GM19099 (cell line): ENCODE results near the gene ZNF780A.

ENCODE experiments used
- POLR2A ChIP-seq: IDR thresholded peaks from 3 replicates; pipeline ENCODE4 v1.6.1; 2011; ENCODE audit warnings: low read depth; ENCODE audit not compliant: insufficient read length; ENCODE audit errors: extremely low read depth

ZNF780A gene

DNA sequence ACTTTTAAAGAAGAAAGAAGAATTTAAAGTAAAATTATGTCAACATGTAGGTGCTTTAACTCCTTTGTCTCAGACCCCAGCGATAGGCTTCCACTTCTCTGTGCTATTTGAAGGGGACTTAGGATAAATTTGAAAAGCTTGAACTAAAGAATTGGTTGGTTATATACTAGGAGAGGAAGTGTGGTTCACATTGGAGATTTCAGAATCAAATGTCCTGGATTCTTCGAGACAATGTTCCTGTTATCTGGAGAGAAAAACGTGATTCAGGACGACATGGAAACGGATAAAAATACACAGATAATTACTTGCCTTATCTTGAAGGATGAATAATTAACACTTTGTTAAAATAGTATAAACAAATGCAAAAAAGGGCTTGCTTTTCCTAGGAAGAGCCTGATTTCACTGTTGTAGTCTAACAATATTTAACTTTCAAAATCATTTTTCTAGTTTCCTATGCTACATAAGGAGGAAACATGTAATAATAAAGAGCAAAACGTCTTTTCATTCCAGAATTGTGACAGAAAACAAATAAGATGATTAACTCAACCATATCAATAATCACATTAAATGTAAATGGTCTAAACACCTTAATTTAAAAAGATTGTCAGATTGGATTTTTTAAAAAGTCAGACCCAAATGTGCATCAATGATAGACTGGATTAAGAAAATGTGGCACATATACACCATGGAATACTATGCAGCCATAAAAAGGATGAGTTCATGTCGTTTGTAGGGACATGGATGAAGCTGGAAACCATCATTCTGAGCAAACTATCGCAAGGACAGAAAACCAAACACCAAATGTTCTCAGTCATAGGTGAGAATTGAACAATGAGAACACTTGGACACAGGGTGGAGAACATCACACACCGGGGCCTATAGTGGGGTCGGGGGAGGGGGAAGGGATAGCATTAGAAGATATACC lies 724 bp upstream of the ZNF780A start:
- TF ChIP-seq POLR2A, result no peak

DNA sequence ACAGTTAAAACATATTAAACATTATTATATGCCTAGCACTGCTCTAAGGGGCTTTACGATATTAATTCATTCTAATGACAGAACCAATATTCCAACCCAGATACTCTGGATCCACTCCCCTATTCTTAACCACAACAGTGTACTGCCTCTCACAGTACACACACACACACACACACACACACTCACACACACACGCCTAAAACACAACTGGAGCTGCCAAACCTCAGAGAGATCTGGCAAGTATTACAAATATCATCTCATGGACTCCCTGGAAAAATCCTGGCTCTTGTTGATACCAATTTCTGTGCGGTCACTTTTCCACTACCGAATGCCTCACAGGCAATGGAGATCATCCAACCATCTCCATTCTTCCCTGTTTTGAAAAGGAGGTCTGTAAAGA lies 1.3 kb downstream of the ZNF780A start:
- no peak for TF ChIP-seq POLR2A

- no peak for TF ChIP-seq POLR2A
Measured at GRCh38 chr19:40088299-40089047, 2.3 kb downstream of the ZNF780A start.

- TF ChIP-seq POLR2A, result no peak
Measured at GRCh38 chr19:40084948-40085347, 5.8 kb downstream of the ZNF780A start.

DNA sequence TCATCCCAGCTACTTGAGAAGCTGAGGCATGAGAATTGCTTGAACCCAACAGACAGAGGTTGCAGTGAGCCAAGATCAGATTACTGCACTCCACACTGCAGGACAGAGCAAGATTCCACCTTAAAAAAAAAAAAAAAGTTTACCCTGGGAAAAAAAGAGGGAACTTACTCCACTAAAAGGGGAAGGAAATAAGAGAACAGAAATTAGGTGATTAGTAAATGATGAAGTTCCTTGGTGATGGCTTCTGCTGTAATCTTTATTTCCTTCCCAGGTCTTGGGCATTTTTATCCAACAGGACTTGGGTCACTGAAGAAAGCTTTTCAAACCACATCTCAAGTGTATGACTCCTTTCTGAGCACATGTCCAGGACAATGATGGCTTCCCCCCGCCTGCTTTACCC lies 9.3 kb downstream of the ZNF780A start:
- TF ChIP-seq POLR2A, result no peak

DNA sequence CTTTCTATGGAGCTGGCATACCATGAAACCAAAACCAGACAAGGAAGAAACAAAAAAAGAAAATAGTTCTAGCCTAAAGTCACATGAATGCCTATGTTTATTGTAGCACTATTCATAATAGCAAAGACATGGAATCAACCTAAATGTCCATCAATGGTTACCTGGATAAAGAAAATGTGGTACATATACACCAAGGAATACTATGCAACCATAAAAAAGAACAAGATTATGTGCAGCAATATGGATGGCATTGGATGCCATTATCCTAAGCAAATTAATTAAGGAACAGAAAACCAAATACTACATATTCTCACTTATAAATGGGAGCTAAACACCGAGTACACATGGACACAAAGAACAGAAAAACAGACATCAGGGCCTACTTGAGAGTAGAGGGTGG lies 10.5 kb downstream of the ZNF780A start:
- no peak for TF ChIP-seq POLR2A

DNA sequence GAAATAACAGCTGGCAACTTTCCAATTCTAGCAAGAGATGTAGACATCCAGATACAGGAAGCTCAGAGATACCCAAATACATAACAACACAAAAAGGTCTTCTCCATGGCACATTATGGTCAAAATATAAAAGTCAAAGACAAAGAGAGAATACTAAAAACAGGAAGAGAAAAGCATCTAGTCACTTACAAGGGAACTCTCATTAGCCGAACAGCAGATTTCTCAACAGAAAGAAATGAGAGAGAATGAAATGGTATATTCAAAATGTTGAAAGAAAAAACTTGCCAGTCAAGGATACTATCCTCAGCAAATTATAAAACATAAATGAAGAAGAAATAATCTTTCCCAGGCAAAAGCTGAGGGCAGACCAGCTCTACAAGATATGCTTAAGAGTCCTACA lies 12.4 kb downstream of the ZNF780A start:
- no peak for TF ChIP-seq POLR2A

DNA sequence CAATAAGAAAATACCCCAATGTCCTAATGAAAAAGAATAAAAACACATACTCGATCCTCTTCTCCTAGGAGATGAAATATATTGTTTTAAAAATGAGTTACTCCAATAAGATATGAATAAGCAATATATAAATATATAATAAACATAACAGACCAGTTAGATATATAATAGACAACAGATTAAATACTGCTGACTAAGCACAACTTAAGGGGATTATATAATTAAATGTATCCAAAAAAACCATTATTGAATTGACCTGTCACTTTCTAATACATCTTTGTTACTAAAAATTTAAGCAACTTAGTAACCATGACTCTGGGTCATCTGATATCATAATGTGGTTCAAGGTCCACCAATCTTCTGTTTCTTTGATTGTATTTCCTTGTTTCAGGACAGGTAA lies 20.7 kb downstream of the ZNF780A start:
- no peak for TF ChIP-seq POLR2A

- TF ChIP-seq POLR2A, result no peak
Measured at GRCh38 chr19:40059624-40060023, 31.1 kb downstream of the ZNF780A start.

DNA sequence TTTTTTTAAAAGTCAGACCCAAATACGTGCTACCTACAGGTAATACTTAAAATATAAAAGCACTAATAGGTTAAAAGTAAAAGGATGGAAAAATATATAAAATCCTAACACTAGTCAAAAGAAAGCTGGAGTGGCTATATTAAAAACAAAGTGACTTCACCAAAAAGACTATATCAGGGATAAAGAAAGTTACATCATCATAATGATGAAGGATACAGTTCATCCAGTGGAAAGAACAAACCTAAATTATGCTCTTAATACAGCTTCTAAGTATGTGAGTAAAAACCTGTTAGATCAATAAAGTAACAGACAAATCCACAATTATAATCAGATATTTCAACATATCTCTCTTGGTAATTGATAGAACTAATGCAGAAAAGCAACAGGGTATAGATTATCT lies 33.6 kb downstream of the ZNF780A start:
- TF ChIP-seq POLR2A, result no peak

DNA sequence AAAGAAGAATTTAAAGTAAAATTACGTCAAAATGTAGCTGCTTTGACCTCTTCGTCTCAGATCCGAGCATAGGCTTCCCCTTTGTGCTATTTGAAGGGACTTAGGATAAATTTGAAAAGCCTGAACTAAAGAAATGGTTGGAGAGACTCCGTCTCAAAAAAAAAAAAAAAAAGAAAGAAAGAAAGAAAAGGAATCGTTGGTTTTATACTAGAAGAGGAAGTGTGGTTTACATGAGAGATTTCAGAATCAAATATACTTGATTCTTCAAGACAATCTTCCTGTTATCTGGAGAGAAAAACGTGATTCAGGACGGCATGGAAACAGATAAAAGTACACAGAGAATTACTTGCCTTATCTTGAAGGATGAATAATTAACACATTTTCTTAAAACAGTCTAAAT lies 34.2 kb downstream of the ZNF780A start:
- TF ChIP-seq POLR2A, result no peak

DNA sequence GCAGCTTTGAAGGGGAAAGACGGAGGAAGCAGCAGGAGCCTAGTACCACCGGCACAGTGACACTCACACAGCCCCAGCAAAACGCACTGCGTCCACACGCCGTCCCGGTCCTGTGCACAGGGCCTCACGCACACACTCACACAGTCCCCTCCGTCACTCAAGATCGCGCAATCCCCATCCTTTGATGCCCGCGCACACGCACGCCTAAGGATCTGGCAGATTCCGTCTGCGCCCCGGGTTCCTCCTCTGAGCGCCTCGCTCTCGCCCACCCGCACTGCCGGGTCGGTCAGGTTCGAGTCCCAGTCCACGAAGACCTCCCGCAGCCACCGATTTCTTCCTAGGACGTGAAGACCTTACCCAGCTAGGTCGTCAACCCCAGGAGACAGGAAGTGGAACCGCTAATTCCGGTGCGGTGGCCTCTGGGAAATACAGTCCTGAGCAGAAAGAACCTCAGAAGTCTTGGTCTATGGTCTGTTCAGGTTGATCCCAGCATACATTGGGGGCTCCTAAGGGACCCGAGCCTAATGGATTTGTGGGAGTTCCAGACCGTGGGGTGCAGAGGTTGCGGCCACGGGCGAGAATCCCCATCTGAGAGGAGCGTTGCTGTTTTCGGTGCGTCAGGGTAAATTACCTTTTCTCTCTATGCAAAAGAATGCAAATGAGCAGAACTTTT lies 34.8 kb downstream of the ZNF780A start, which contains the start of gene ZNF780B:
ZNF780B (minus strand) TSS at position 400 of the 673 bp plus-strand sequence. CDS start 5,899 bp downstream, outside the sequence.
- TF ChIP-seq POLR2A, result peak; percentile 72

- no peak for TF ChIP-seq POLR2A
Measured at GRCh38 chr19:40055049-40055448, 35.7 kb downstream of the ZNF780A start.

DNA sequence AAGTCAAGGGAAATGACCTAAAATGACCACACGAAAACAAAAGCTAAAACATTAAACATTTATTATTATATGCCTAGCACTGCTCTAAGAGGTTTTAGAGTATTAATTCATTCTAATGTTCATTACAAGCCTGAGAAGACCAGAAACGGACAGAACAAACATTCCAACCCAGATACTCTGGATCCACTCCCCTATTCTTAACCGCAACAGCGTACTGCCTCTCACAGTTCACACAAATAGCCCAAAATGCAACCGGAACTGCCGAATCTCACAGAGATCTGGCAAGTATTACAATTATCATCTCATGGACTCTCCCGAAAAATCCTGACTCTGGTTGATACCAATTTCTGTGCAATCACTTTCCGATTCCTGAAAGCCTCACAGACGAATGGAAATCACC lies 36.1 kb downstream of the ZNF780A start:
- TF ChIP-seq POLR2A, result no peak

DNA sequence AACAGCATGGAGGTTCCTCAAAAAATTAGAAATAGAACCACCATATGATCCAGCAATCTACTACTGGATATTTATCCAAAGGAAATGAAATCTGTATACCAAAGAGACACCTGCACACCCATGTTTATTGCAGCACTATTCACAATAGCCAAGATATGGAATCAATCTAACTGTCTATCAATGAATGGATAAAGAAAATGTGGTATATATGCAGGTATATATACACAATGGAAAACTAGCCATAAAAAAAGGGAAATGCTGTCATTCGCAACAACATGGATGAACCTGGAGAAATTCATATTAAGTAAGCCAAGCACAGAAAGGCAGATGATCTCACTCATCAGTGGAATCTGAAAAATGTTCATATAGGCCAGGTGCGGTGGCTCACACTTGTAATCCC lies 37.3 kb downstream of the ZNF780A start:
- no peak for TF ChIP-seq POLR2A

DNA sequence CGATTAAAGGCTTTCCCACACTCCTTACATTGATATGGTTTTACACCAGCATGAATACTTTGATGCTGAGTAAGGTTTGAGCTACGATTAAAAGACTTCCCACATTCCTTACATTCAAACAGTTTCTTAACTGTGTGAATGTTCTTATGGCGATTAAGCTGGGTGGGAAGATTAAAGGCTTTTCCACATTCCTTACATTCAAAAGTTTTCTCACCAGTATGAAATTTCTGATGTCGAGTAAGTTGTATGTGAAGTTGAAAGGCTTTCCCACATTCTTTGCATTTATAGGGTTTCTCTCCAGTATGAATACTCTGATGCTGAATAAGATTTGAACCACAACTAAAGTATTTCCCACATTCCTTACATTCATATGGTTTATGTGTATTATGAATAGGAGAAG lies 54.7 kb downstream of the ZNF780A start:
- TF ChIP-seq POLR2A, result no peak

DNA sequence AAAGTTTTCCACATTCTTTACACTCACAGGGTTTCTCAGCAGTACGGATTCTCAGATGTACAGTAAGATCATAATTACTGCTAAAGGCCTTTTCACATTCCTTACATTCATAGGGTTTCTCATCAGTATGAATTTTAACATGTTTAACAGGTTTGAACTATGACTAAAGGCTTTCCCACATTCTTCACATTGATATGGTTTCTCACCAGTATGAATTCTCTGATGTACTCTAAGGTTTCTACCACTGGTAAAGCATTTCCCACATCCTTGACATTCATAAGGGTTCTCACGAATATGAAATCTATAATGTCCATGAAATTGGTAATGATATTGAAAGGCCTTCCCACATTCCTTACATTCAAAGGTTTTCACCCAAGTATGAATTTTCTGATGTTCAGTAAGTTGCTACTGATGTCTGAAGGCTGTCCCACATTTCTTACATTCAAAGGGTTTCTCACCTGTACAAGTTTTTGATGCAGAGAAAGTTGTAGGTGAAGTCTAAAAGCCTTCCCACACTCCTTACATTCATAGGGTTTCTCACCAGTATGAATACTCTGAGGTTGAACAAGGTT lies 56.7 kb downstream of the ZNF780A start:
- no peak for TF ChIP-seq POLR2A
